AML-193 (cell line): Measurements from ENCODE around the gene CLEC4G.
A peak's percentile ranks its signal among the peaks of the same experiment; 100 is the strongest.

ENCODE experiments used
- DNase-seq, 2 experiments: peaks; one replicate each; lab custom pipeline; 2025; lab: John Stamatoyannopoulos, UW

CLEC4G gene

DNA sequence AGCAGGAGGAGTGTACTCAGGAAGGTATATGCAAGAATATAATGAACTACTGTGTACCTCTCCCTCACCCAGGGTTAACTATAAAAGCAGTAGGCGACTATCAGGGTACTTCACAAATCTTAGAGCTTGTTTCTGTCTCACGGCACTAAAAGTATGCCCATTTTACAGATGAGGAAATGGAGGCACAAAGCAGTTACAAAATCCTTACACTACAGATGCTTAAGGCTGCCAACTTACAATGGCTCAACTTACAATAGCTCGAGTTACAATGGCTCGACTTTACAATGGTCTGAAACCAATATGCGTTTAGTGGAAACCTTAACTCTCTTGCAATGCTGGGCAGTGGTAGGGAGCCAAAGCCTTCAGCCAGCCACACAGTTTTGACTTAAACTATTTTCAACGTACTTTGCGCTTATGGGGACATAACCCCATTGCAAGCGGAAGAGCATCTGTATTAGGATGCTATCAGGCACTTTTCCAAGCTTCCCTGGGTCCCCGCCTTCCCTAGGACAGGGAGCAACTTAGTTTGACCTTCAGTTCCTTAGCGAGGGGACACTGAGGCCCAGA is 34.1 kb downstream of the CLEC4G start:
- DNase-seq: no peak

GRCh38 chr19:7694499-7694898 is 37.4 kb downstream of the CLEC4G start:
- DNase-seq: no peak

GRCh38 chr19:7692417-7693088 is 39.4 kb downstream of the CLEC4G start:
- no peak for DNase-seq

DNA sequence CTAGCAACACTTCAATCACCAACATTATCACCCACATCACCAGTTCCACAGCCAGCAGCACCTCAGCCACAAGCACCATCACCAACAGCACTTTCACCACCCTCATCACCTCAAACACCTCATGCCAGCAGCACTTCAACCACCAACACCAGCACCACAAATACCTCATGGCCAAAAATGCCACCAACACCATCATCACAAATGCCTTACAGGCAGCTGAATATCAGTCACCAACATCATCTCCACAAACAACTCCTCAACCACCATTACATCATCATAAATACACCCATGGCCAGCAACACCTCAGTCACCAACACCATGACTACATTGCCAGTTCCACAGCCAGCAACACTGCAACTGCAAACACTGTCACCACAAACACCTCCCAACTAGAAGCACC is 40.4 kb downstream of the CLEC4G start:
- DNase-seq: no peak

- DNase-seq: no peak
Observed at GRCh38 chr19:7690779-7691258, 41.1 kb downstream of the CLEC4G start.

DNA sequence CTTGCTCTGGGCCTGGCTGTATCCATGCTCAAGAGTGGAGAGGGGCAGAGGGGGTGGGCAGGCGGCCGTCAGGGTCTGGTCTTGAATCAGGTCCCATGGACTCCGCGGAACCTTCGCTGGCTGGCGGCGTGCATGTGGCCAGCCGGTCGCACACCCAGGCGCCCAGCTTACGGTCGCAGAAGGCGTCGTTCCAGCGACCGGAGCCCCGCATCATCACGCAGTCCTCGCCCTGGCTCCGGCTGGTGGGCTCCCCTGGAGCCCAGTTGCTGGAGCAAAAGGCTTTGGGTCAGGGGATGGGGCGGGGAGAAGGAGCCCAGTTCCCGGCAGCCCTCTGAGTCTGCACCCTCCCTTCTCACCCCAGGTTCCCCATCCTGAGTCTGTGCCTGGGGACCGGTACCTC is 42.7 kb downstream of the CLEC4G start:
- no peak for DNase-seq

- DNase-seq: no peak
Observed at GRCh38 chr19:7687177-7687576, 44.7 kb downstream of the CLEC4G start.

DNA sequence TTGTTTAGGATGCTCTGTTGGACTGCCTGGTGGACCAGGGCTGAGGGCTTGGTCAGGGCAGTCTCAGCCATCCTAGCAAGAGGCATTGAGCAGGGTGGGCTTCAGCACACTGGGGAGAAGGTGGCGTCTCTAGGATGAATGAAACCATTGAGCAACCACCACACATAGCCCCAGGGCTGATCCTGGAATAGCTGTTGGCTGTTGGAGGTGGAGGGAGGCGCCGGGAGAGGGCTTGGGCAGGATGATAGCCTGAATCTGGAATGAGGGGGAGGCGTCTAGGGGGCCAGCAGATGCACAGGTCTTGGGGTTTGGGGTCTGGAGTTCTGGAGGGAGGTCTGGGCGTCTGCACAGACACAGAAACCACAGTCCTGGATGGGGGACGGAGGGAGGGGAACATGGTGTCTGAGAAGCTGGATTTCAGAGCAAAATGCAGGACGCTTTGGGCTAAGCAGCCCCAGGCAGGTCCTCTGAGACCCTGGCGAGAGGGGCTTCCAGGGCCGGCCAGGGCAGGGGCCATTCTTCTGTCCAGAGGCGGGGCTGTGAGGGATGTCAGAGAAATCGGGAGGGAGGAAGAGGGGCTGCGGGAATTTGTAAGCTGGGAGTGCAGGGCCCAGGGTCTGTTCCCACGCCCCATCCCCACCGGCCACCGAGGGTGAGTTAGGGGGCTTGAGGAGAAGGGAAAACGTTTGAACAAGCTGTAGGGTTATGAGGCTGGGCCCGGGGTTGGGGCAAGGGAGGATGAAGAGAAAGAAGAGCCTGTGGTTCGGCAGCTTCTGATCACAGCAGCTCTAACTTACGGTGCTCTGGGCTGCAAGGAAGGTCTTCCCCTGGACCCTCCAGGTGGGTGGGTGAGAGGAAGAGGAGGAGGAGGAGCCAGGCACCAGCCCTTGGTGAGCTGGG is 46.1 kb downstream of the CLEC4G start:
- no peak for DNase-seq

DNA sequence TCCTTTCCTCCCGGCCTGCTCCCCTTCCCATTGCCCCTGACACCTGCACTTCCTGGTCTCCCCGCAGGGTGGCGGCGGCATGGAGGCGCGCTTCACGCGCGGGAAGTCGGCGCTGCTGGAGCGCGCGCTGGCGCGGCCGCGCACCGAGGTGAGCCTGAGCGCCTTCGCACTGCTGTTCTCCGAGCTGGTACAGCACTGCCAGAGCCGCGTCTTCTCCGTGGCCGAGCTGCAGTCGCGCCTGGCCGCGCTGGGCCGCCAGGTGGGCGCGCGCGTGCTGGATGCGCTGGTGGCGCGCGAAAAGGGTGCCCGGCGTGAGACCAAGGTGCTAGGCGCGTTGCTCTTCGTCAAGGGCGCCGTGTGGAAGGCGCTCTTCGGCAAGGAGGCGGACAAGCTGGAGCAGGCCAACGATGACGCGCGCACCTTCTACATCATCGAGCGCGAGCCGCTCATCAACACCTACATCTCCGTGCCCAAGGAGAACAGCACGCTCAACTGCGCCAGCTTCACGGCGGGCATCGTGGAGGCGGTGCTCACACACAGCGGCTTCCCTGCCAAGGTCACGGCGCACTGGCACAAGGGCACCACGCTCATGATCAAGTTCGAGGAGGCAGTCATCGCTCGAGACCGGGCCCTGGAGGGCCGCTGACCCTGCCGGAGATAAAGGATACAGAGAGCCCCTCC is 49.6 kb downstream of the CLEC4G start:
- DNase-seq: no peak

- peak; percentile 95 for DNase-seq
Observed at GRCh38 chr19:7681340-7682174, 50.4 kb downstream of the CLEC4G start.

DNA sequence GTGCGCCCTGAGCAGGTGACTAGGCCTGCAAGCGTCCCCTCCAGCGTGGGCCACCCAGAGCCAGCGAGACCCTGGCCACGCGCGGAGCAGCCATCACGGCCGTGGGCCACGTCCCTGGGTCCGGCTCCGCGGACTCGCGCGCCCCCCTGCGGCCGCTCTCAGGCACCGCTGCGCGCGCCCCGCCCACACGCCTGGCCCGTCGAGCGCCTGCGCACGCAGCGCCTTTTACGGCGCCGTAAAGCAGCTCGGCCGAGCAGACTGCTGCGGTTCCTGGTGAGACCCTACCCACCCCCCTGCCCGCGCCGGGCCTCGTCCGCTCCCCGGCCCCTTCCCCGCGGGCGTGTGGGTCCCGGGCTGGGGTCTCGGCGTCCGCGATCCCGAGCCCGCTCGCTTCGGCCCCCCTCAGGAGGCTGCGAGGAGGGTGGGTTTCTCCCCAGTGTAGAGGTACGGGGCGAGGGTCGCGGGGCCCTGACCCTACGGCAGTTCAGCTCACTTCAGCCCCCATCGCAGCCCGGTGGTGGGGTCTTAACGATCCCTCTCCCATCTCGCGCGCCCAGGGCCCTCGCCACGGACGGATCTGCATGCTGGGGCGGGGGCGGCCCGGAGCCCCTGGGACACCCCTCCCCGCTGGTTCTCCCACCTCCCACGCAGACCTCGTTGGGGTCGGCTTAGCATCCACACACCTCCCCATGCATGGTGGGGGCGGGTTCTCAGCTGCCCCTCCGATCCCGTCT is 51.1 kb downstream of the CLEC4G start, which contains the start of gene TRAPPC5:
Gene TRAPPC5 (plus strand): TSS at position 228 of the 734 bp plus-strand sequence. CDS start 1,421 bp downstream, outside the sequence.
- peak; percentile 60 to 69 for DNase-seq

DNA sequence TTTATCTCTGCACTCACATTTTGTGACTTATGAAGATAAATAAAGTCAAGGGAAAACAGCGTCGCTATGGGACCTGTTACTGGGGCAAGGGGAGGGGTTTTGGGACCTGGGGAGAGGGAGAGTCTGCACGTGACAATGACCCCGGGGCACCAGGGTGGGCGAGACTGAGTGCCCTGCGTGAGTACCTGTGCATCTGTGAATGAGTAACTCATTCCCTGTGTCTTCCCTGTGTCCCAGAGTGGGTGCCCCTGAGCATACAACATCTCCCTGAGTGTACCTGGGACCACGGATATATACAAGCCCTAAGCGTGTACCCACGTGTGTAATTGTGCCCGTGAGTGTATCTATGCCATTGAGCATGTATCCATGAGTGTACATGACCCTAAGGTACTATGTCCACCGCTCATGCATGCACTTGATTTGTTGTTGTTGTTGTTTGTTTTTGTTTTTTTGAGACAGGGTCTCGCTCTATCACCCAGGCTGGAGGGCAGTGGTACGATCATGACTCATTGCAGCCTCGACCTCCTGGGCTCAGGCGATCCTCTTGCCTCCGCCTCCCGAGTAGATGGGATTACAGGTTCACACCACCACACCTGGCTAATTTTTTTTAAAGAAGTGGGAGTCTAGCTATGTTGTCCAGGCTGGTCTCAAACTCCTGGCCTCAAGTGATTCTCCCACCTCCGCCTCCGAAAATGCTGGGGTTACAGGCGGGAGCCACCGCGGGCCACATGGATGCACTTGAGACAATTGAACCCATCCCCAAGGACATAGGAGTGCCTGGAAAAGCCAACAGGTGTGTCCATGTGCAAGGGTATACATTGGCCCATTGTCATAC is 51.9 kb downstream of the CLEC4G start:
- DNase-seq: no peak

- peak in 1 of 2 experiments; percentile 9 for DNase-seq
Observed at GRCh38 chr19:7678971-7679751, 52.7 kb downstream of the CLEC4G start.
